ENCODE data around the gene GPR89B.
"Not testable (repeated sequence)": the region's sequence is repeated elsewhere in the genome, so short reads cannot be mapped to it uniquely, and the experiment has no call there.

Gene GPR89B

DNA sequence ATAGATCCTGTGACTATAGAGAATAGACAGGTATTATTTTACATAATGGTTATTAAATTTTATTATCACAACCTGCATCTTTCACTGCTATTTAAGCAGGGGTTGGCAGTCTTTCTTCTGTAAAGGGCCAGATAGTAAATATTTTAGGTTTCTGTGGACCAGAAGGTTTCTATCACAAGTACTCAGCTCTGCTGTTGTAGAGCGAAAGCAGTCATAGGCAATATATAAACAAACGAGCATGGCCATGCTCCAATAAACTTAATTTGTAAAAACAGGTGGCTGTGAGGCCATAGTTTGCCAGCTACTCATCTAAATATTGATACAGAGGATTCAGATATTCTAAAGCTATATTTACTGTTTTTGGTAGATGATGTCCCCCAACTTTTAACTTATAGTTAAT, 12.2 kb downstream of the GPR89B start:
- not testable (repeated sequence) for DNase-seq (ENCODE audit: low read depth)

DNA sequence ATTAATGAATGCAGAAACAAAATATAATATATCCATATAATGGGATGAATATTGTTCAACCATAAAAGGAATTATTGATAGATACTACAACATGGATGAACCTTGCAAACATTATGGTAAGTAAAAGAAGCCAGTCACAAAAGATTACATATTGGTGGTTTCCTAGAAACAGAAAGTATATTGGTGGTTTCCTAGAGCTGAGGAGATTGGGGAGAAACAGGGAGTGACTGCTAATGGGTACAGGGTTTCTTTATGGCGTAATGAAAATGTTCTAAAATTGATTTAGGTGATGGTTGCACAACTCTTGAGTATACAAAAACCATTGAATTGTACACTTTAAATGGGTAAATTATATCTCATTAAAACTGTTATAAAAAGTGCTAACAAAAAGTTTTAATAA, 14.3 kb downstream of the GPR89B start:
- DNase-seq (ENCODE audit: low read depth), result not testable (repeated sequence)

DNA sequence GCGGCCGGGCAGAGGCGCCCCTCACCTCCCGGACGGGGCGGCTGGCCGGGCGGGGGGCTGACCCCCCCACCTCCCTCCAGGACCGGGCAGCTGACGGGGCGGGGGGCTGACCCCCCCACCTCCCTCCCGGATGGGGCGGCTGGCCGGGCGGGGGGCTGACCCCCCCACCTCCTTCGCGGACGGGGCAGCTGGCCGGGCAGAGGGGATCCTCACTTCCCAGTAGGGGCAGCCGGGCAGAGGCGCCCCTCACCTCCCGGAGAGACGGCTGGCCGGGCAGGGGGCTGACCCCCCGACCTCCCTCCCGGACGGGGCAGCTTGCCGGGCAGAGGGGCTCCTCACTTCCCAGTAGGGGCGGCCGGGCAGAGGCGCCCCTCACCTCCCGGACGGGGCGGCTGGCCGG, 21.3 kb downstream of the GPR89B start:
- DNase-seq (ENCODE audit: low read depth), result not testable (repeated sequence)

DNA sequence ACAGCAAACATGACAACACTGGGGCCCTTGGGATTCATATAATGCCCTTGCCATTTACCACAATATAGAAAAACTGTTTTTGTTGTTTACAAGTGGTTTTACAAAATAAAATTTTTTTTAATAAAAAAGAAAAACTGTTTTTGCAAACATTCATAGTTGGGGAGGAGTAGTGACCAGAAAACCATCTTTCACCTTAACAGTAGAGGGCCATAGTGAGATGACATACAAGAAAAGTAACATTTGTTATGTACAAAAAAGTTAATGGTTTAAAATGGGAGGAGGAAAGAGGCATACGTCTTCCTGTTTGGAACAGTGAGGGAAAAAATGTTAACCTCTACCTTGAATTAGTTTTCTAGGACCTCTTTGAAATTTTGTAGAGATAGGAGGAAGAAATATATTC, 30.7 kb downstream of the GPR89B start:
- not testable (repeated sequence) for DNase-seq (ENCODE audit: low read depth)

DNA sequence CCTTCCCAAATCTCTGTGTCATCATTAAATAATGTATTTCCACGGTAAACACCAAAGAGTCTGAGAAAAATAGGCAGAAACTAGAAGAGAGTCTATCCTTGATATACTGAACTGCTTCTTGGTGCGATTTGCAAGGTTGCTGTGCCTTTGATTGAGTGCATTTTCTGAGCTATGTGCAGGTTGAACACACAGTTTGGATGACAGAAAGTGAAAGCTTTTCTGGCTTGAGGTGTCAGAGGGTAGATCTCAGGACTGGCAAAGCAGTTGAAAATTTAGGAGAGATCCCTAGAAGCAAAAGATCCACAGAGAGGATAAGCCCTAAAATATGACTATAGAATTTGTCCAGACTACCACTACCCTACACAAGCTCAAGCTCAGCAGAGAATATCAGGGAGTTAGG, 31.5 kb downstream of the GPR89B start:
- DNase-seq (ENCODE audit: low read depth), result not testable (repeated sequence)

DNA sequence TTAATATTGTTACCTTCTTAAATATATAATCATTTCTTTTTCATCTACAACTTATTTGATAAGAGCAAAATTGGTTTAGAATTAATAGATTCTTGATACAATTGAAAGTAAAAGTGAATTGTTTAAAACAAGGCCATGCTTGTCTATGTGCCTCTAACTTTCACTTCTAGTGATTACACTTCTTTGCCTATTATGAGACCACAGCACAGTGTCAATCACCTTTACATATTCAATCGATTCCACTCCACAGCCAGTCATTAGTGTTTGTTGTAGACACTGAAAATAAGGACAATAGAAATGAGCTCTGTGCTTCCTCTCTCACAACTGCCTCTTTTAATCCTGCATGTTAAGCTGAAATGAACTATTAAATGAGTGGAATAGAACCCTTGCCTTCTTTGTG, 36.4 kb downstream of the GPR89B start:
- not testable (repeated sequence) for DNase-seq (ENCODE audit: low read depth)

DNA sequence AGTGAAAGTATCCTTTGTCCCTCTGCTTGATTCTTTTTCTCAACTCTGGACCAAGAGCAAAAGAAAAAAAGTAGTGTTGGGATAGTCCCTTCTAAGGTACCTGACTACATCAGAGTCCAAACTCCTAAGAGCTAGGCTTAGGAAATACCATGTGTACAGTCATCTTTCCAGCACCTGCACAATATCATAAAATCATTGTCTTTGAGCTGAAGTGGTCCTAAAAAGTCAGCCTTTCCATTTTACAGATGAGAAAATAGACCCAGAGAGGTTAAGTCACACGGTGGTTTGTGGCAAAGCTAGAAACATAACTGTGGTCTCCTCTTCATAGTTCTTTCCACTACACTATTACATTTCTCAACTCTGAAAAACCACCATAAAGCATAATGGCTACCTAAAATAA, 38.4 kb downstream of the GPR89B start:
- DNase-seq (ENCODE audit: low read depth), result not testable (repeated sequence)

DNA sequence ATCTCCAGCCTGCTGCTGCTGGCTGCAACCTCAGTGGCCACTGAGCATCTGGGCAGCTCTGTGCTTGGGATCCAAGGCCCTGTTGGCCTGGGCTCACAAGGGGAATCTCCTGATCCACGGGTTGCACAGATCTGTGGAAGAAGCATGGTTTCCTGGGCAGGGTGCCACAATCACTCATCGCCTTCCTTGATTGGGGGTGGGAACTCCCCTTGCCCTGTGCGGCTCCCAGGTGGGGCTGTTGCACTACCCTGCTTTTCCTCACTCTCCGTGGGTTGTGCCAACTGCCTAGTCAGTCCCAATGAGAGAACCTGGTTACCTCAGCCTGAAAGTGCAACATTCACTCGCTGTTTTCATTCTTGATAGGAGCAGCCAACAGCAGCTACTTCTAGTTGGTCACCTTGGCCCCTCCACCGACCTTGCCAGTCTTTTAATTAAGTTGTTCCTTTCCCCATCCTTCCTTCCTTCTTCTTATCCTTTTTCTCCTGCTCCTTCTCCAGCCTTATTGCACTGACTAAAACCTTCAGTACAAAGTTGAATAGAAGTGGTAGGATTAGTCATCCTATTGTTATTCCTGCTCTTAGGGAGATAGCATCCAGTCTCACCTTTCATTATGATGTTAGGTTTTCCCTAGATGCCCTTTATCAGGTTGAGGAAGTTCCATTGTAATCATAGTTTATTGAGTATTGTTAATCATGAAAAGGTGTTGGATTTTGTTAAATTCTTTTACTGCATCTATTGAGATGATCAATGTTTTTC, 50.9 kb downstream of the GPR89B start:
- DNase-seq (ENCODE audit: low read depth), result not testable (repeated sequence)

DNA sequence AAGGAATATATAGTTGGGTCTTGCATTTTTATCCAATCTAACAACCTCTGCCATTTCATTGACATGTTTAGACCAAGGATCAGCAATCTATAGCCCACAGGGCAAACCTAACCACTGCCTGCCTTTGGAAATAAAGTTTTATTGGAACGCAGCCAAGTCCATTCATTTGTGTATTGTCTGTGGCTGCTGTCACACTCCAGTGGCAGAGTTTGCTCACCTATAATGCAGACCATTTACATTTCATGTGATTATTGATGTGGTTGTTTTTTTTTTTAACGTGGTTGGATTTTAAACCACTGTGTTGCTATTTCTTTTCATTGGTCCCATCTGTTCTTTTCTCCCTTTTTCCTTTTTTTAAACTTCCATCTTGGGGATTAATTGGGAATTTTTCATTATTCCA, 57.2 kb downstream of the GPR89B start:
- not testable (repeated sequence) for DNase-seq (ENCODE audit: low read depth)

DNA sequence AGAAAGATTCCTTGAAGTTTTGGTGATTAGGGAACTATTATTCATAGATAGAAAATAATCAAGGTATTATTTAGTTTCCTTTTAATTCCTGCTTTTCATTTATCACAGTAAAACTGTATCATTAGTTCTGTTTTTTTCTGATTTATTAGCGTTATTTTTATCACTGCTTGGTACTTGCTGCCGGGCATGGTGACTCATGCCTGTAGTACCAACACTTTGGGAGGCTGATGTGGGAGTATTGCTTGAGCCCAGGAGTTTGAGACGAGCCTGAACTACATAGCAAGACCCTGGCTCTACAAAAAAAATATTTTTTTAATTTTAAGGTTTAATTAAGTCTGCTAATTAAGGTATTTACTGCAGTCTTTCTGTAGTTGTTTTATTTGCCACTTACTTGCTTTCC, 59.7 kb downstream of the GPR89B start:
- not testable (repeated sequence) for DNase-seq (ENCODE audit: low read depth)

DNA sequence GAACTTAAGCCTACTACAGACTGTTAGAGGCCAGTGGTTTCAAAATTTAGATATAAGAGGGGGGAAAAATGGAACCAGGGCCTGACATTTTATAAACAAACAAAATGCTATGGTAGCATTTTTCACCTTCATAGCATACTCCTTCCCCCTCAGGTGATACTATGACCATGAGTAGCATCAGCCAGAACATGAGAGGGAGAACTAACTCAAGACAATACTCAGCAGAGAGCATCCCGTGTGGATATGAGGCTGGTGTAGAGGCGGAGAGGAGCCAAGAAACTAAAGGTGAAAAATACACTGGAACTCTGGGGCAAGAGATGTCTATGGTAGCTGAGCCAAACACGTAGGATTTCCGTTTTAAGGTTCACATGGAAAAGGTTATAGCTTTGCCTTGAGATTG, 64.7 kb downstream of the GPR89B start:
- DNase-seq (ENCODE audit: low read depth), result not testable (repeated sequence)

DNA sequence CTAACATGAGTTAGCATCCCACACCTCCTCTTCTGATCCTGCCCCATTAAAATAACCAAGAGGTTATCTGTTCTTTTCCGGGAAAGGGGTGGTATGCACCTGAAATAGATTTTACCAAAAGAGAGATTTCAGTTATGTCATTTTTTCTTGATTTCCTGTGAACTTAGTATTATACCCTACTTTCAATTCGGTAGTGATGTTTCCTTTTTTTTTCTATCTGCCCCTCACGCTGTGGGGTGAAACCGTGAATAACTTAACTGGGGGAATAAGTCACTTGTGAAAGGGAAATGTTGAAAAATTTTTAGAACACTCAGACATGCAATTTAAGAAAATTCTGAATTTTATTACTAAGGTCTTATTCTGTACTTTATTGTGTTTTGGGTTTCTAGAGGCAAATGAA, 65.2 kb downstream of the GPR89B start:
- not testable (repeated sequence) for DNase-seq (ENCODE audit: low read depth)

DNA sequence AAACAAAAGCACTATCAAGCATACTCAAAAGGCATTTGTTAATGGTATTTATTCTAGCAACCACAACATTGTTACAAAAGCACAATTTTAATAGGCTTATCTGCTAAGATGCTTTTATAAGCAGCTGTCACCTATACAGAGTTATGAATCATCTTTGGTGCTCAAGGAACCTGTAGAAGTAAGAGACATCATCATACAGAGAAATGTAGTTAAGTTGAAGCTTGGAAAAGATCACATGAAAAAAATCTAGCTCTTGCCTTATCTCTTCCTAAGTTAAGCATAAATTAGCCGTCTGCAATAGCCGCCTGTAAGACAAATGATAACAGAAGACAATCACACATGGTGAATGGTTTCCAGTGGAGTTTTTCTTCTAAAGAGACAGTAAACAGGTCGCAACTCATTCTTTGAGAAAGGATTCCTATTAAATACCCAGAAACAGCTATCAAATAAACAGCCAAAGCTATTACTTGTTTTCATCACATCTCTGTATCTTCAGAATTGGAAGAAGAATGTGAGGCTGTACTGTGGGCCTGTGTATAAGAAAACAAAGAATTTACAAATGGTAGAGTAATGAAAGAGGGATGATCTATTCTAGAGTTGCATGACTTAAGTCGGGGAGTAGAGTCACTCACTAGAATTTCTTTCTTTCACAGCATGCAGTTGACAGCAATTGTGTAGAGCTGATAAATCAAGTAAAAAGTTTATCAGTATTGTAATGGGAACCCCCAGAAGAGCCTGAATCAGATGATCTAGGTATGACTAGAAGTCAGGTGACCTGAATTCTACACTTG, 65.8 kb downstream of the GPR89B start:
- DNase-seq (ENCODE audit: low read depth), result not testable (repeated sequence)

DNA sequence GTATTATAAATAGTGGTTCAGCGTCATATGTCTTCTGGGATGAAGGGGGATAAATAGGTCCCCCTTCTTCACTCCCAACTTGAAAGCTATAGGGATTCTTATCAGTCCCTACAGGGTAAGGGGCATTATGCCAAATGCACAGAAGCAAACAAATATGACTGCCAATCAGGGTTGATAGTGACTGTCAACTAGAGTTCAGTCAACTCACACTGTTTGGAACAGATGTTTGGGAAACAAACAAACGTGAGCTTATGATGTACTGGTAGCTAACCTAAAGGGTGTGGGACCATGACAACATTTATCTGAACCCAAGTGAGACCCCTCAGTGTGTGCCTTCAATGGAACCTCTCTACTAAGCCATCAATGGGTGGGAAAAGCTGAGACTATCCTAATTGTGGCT, 67.9 kb downstream of the GPR89B start:
- DNase-seq (ENCODE audit: low read depth), result not testable (repeated sequence)

DNA sequence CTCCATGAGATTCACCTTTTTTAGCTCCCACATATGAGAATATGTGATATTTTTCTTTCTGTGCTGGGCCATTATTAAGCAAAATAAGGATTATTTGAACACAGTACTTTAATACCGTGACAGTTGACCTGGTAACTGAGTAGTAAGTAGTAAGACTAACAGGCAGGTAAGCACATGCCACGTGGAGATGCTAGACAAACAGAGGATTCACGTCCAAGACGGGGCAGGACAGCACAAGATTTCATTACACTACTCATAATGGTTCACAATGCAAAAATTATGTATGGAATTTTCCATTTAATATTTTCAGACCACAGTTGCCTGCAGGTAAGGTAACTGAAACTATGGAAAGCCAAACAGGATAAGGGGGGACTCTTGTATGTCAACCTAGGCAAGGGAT, 79.5 kb downstream of the GPR89B start:
- DNase-seq (ENCODE audit: low read depth), result not testable (repeated sequence)

DNA sequence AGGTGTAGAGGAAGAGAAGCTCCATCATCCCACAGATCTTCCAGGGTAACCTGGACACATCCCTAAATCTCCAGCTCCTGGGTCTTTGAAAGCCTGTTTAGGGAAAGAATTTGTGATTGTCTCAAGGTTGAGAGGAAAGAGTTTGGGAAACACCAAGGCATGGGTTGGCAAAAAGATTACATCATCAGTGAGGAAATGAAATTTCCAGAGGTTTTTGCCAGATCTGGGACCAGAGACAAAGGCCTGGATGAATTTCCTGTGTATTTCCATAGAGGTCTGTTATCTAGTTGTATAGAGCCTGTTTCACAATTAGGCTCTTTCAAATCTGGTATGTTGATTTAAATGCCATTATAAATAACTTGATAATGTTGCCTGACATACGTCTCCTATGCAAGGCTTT, 82.3 kb downstream of the GPR89B start:
- no peak for DNase-seq (ENCODE audit: low read depth)

DNA sequence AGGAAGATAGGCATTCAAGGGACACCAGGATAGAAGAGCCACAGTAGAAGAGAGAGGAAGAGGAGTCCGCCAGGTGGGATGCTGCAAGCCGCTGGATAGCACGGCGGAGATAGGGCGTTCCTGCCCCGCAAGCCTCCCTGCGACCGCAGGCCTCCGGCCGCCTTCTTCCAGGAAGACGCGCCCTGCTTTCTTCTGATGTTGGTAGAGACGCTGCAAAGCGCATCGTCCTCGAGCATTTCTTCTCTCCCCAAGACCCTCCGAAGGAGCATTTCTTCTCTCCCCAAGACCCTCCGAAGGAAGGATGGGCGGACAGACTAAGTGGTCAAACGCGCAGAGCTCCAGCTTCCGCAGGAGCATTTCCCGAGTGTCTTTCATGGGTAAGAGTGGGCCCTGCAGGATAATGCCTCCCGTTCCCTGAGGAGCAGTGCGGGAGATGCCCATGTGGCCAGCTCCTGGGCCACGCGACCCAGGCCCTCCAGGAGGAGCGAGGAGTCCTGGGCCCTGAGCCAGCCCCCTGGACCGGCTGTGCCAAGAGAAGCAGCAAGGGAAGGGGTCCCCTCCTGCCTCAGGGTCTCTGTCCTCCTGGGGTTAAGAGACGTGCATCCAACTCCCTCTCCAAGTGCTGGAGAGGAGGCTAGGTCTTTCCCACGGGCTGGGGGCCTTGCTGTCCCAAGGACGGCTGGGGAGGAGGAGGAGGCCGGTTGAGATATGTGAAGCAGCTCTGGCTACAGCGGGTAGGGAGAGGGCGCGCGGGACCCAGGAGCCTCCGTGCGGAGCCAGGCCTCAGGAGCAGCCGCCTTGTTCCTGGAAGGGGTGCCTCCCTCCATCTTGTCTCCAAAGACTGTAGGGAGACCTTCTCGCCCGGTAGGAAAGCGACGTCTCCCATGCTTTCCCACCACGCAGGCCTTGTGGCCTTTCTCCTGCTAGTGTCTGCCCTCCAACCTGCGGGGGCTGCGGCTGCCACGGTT, 85.2 kb downstream of the GPR89B start:
- not testable (repeated sequence) for DNase-seq (ENCODE audit: low read depth)

DNA sequence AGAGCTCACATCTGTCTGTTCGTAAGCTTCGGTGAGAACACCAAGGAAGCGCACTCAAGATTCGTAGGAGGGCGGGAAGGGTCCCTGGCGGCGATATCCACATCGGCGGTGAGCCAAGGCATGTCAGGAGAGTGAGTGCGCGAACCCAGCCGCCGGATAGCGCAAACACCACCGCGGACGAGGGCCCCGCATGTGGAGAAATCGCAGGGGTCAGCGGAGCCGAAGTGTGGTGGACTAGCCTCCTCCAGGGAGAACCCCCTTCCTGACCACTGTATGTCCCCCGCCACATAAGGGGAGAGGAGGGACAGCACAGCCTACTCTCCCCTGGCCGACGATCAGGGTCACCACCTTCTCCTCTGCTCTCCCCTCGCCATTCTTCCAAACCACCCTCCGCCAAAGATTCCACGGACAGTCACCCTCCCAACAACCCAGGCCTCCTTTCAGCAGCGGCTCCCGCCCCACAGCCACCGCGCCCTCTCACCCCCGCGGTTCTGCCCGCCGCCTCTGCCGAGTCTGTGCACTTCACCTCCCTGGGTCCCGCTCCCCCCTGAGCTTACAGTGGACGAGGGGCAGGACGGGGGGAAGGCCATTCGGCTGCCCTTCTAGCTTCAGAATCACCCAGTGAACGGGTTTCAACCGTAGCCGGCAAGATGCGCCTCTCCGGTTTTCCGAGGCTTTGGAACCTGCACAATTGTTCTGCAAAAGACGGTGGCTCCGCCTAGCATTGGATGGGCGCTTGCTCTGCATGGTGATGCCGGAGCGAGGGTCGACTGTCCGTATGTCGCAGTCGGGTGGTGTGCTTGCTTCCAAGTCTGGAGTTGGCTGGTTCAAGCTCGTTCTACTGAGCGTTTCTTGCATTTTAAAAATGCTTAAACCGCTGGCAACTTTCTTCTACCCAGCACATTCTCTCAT, 86.3 kb downstream of the GPR89B start:
- DNase-seq (ENCODE audit: low read depth), result not testable (repeated sequence)

DNA sequence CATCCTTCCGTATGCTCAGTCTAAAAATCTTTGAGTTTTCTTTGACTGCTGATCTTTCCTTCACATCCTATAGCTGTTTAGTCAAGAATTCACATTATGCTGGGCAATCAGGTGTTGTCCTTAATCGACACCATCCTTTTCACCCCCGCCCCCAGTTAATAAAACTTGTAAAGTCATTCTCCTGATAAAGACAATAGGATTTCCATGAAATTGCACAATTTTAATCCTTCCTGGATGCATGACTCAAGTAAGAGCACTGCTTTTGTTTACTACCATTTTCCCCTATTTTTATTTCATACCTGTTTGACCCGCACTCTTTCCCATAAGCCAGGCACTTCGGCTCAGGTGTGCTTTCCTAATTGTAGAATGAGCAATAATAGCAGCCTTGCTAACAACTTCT, 96.7 kb downstream of the GPR89B start:
- DNase-seq (ENCODE audit: low read depth), result not testable (repeated sequence)

DNA sequence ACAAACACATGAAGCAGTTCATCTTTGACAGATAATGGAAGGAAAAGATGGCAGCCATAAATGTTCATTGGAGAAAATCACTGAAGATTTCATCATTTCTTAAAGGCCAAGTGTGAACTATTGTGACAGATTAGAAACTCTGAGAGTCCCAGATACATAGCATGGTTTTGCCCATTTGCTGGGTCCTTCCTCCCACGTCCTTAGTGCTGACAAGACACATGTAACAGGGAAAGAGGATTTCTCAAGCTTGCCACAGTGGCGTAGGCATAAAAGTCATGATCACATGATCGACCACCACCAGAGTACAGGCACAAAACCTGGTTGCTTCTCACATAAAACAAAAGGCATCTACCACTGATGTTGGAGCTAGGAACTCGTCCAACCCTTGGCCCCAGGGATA, 98.8 kb downstream of the GPR89B start:
- DNase-seq (ENCODE audit: low read depth), result not testable (repeated sequence)

DNA sequence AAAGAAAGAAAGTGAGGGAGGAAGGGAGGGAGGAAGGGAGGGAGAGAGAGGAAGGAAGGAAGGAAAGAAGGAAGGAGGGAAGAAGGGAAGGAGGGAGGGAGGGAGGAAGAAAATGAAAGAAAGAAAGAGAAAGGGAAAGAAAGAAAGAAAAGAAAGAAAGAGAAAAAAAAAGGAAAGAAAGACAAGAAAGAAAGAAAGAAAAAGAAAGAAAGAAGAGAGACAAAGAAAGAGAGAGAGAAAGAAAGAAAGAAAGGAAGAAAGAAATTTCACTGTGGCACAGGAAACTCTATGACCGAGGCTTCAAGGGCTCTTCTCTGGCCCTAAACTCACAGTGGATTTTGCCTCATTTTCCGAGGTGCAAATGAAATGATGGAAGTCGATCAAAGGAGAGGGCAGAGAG, 104.0 kb downstream of the GPR89B start:
- not testable (repeated sequence) for DNase-seq (ENCODE audit: low read depth)

All from activated T-helper 9 cell treated with anti-CD3 and anti-CD28 coated beads, Interleukin-2, amount 50 U/mL, for 16 hours (primary cell).